Stimulated activated naive CD8-positive, alpha-beta T cell treated with anti-CD3 and anti-CD28 coated beads, Interleukin-15, Interleukin-2, amounts not matched to agents 100 ng/mL and 50 ng/mL, for 24 hours (primary cell): ENCODE measurements around the gene AKAP11.
A peak's percentile ranks its signal among the peaks of the same experiment; 100 is the strongest.

Experiments used
- H3K27ac Mint-ChIP-seq: one replicate; pipeline ENCODE4 v1.8.0; 2021; ENCODE audit warnings: mild to moderate bottlenecking, mixed read lengths
- H3K27me3 Mint-ChIP-seq: one replicate; pipeline ENCODE4 v1.8.0; 2021; ENCODE audit warnings: mixed read lengths
- H3K36me3 Mint-ChIP-seq: one replicate; pipeline ENCODE4 v1.8.0; 2021; ENCODE audit warnings: low read depth, mixed read lengths
- H3K4me1 Mint-ChIP-seq: one replicate; pipeline ENCODE4 v1.8.0; 2021; ENCODE audit warnings: low read depth, mixed read lengths
- H3K4me3 Mint-ChIP-seq: one replicate; pipeline ENCODE4 v1.8.0; 2021; ENCODE audit warnings: mild to moderate bottlenecking, mixed read lengths
- H3K9me3 Mint-ChIP-seq: one replicate; pipeline ENCODE4 v1.8.0; 2021; ENCODE audit warnings: mixed read lengths

The AKAP11 gene

DNA sequence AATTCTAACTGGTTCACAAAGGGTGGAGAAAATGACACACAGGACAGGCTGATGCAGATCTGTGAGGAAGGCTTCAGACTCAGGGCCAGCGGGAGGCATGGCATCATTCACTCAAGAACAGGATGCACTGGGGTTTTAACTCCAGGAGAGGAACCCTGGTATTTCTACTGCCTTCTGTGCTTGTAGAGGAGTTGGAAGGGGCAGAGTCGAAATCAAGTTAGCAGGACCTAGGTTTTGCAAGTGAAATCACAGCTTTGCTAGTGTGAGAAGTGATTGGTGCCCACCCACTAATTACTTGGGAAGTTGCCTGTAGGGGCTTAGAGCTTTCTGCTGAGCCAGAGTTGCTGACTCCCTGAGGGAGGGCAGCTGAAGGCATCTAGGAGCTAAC is 92.7 kb downstream of the AKAP11 start:
- no peak overlapping the region for H3K4me3 Mint-ChIP-seq
- no peaks in the 10 kb centered on the region for H3K9me3 Mint-ChIP-seq
- H3K27ac Mint-ChIP-seq = no peak overlapping the region
- H3K36me3 Mint-ChIP-seq = no peaks in the 10 kb centered on the region
- peaks cover 45% of the 10 kb centered on the region for H3K4me1 Mint-ChIP-seq
- no peaks in the 10 kb centered on the region for H3K27me3 Mint-ChIP-seq

DNA sequence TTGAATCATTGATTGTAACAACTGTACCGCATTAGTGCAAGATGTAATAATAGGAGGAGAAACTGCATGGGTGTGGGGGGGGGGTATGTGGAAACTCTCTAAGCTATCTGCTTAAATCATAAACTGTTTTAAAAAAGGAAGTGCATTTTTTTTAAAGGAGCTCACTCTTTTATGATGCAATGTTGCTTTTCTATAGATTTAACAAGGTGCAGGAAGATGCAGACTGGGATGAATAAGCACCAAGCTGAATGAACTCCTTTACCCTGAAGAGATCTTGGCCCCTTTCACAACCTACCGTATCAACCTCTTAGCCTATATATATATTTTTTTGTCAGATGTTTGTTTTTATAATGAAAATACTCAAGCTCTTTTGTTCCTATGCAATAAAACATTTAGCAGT is 95.9 kb downstream of the AKAP11 start:
- Mint-ChIP-seq H3K27ac (no peak overlapping the region), H3K9me3 (no peaks in the 10 kb centered on the region), H3K4me3 (no peak overlapping the region), H3K36me3 (peaks cover 5% of the 10 kb centered on the region), H3K4me1 (peaks cover 59% of the 10 kb centered on the region), H3K27me3 (no peaks in the 10 kb centered on the region)

DNA sequence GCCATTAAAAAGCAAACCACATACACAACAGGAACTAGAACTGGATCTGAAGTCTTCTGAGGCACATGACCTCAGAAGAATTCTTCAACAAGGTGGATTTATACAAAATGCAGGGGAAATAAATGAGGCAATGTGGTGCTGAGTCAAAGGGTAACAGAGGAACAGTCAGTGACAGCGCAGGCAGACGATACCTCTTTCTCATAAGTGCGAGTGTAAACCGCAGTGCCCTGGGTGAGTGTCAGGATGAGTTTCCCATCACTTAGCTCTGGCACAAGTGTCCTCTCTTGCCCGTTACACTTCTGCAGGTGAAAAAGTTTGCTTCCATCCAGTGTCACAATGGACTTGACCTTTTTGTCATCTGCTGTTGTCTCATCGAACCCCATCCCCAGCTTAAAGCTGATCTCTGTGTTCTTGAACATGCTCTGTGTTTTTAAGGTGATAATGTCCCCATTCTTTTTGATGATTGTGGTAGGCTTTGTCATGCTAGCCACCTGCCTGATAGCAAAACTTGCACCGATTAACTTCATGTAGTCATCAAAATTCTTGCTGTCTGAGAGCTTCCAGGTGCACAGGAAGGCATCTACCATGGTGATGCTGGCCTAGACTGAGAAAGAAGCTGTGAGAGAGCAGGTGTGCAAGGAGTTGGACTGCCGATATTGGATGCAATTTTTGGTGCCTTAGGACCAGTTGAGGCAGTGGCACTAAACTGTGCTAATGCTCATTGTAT is 97.3 kb downstream of the AKAP11 start:
- H3K27ac Mint-ChIP-seq = peak overlapping the region; percentile 42
- no peaks in the 10 kb centered on the region for H3K27me3 Mint-ChIP-seq
- H3K4me3 Mint-ChIP-seq = no peak overlapping the region
- H3K9me3 Mint-ChIP-seq = no peaks in the 10 kb centered on the region
- peaks cover 64% of the 10 kb centered on the region for H3K4me1 Mint-ChIP-seq
- H3K36me3 Mint-ChIP-seq = peaks cover 5% of the 10 kb centered on the region

DNA sequence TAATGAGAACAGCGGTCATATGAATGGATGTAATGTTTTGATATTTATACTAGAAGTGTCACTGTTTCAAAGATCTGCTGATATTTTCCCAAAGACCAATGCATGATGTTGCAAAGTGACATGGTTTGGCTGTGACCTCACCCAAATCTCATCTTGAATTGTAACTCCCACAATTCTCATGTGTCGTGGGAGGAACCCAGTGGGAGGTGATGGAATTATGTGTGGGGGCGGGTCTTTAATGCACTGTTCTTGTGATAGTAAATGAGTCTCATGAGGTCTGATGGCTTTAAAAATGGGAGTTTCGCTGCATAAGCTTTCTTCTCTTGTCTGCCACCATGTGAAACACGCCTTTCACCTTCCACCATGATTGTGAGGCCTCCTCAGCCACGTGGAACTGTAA is 98.3 kb downstream of the AKAP11 start:
- Mint-ChIP-seq H3K4me3 (no peak overlapping the region), H3K9me3 (no peaks in the 10 kb centered on the region), H3K27ac (no peak overlapping the region), H3K36me3 (peaks cover 5% of the 10 kb centered on the region), H3K4me1 (peaks cover 70% of the 10 kb centered on the region), H3K27me3 (no peaks in the 10 kb centered on the region)
